HG03025 (cell line): Measurements from ENCODE around the gene ARID5B.

Experiments
- ATAC-seq: cut with Tn5 transposase; IDR thresholded peaks from one replicate; pipeline ENCODE4 v1.9.1; 2021; ENCODE audit warnings: mild to moderate bottlenecking, moderate library complexity; ENCODE audit not compliant: unreplicated experiment, low FRiP score

ARID5B gene

DNA sequence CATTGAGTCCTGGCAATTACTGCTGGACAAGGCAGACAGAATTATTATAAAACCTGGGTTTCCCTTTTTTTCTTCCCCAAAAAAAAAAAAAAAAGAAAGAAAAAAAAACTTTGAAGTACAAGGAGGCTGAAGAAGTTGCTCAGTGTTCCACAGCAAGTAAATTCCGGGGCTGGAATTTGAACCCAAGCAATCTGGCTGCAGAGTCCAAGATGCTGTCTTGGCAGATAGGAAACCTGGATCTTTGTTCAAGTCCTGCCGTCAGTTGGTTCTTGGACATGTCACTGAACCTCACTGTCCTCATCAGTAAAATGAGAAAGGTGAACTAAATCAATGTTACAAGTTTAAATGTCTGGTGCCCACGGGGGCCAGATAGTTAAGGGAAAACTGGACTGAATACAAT, 35.3 kb downstream of the ARID5B start:
- ATAC-seq, result no peak

DNA sequence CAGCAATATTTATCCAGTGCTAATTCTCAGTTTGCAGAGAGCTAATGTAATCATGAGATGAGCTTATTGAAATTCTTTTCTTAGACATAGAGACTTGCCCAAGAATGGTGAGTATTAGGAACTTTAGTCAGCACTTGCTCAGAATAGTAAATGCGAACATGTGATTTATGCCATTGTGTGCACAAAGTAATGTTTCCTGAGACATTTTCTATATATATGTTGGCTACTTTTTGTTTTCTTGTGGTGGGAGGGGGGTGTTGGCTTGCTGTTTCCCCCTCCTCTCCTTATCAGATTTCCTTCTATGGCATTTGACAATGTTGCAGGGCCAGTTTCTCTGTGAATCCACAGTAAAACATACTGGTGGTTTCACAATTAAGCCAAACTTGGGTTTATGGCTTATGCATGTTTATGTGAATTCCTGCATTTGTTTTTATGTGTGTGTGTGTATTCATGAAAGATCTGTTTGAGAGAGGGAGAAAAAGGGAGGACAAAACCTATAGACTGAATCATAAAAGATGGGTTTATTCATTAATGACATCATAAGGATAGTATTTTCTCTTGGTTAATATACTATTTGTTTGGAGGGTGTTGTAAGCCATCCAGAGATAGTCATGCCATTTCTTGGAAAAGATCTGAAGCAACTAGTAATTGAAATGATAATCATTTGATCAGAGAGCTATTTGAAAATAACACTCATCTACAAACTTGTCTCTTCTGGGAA, 36.3 kb downstream of the ARID5B start:
- ATAC-seq, result no peak

DNA sequence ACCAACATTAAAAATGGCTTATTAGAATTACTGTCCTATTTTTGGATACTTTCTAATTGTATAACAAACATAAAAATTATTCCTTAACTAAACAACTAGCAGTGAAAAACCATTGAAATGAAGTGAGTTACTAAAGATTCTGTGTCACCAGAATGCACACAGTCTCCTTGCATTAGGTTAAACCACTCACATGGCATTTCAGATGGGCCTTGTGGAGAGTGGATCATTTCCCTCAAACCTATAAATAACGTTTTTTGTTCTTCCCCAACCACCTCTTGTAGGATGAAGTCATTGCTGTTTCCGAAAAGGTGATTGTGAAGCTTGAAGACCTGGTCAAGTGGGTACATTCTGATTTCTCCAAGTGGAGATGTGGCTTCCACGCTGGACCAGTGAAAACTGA, 38.4 kb downstream of the ARID5B start:
- no peak for ATAC-seq

DNA sequence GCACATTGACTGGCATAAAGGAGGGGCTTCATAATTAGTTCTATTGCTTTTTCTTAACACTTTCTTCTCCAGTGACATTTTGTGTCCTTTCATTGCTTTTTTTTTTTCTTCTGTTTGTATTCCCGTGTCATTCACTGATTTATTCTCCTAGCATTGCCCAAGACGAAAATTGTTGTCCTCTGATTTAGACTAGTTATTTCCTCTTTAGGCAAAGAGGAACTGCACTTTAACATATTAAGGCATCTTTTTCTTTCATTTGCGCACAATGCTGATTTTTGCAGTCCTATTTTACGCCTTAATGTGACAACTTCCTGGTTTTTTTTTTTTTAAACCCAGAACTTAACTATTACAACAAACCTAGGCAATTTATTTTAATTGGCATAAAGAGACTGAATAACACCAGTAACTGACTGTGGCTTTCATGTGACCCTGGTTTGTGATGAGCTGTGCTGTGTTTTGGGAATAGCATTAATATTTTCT, 39.7 kb downstream of the ARID5B start:
- no peak for ATAC-seq

DNA sequence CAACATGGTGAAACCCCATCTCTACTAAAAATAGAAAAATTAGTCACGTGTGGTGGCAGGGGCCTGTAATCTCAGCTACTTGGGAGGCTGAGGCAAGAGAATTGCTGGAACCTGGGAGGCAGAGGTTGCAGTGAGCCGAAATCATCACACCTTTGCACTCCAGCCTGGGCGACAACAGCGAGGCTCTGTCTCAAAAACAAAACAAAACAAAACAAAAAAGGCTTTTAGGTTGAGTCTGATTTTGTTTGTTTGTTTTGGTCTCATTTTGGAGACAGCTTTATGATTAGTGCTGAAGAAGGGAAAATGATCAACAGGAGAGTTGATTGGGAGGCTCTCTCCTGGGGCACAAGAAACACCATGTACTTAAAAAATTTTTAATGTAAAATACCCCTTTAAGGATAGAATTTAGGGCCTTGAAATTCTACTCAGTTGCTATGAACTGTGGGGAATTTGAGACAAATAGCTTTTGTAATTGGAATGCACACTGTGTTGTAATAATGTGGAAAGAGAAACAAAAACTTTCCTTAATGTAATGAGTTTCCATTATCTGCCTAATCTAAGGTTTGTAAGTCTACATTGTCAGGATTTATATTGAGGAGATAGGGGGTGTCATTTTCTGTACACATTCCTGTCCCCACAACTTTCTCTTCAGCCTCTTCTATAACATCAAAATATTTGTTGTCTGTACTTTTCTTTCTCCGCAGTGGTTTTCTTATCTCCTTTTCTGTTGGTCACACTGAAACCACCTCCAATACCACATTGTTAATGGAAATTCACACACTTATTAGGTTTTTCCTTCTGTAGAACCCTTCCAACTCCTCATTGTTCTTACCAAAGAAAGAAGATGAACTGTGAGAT, 41.3 kb downstream of the ARID5B start:
- no peak for ATAC-seq

DNA sequence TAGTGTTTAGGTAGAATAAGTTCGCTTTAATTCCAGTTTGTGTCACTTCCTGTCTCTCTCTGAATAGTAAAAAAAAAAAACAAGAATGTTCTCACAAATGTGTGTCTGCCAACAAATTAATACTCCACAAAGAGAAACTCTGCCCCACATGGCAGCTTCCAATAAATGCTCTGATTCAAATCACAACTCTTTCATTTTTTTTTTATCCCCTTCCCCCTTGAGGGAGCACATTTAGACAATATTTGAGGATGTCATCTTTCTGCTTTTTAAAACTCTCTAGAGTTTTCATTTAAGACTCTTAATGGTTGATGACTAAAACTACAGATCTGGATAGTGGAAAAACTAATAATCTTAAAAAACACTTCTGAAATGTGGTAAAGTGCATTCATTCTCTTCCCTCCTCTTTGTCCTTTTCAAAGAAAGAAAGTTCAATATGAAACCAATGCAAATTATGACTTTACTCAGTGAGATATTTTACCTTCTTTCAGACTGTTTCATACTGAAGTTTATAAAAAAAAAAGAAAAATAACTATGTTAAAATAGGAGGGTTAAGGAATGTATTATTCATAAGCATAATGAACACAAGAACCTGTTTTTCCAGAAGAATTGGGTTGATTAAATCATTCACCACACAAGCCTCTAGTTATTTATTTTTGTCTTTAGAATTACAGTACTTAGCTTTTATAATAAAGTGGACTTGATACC, 42.3 kb downstream of the ARID5B start:
- no peak for ATAC-seq

DNA sequence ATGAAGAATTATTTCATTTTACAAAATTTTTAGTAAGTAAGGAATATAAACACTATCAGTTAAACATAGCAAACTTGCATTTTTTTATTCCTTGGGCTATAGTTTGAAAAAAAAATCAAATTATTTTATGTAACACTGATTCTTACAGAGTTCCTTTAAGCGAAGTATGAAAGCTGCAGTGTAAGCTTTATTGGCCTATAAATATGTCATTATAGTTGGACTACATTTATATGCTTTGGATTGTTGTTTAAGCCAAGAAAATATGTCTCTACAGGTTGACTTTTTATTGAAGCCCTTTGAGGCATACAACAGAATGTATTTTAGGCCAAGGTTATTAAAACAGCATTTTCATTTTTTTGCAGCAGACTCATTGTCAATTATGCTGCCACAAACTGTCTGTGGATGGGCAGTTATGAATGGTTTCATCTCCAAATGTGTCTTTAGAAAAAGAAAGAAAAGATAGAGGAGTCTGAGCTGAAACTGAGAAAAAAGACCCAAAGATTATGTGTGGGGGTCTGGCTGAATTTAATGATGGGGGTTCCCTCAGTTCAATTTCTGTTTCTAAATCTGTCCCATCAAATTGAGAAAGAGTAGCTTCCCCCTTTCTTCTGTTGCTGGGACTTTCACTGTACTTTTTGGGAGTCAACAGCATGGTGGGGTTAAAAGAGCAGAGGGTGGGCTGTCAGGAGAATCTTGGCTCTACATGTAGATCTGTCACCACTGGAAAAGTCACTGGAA, 43.1 kb downstream of the ARID5B start:
- no peak for ATAC-seq

DNA sequence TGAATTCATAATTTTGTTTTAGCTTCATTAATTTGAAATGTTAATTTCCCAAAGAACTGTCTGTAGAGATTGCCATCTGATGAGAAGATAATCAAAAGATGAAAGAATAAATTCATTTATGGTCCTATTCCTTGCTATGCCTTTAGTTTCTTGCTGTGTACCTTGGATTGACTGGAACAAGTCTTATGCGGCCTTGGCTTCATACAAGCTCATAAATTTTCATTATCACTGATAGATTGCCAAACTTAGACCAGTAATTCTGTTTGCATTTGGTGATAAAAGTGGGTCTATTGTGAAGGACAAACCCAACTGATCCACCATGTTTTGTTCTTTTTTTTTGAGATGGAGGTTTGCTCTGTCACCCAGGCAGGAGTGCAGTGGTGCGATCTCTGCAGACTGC, 48.2 kb downstream of the ARID5B start:
- ATAC-seq, result no peak

DNA sequence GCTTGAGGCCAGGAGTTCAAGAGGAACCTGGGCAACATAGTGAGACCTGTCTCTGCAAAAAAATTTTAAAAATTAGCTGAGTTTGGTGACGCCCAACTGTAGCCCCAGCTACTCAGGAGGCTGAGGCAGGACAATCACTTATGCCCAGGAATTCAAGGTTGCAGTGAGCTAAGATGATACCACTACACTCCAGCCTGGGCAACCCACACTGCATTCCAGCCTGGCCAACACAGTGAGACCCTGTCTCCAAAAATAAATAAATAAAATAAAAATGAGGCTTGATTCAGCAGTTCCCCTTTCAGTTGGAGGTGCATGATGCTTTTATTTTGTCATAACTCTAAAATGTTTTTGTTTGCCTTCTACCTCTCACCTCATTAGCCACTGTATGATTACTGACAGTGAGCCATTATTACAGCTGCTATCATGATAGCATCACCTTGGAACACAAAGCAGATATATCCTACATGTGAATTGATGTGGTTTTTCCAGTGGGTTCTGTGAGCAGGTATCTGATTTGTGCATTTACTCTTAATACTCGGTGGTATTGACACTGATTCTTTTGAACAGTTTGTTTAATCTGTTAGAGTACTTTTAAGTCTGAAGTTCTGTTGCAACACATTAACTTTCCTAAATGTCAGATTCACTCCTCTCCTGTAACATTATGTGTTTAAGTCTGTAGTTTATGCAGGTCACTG, 49.1 kb downstream of the ARID5B start:
- no peak for ATAC-seq

DNA sequence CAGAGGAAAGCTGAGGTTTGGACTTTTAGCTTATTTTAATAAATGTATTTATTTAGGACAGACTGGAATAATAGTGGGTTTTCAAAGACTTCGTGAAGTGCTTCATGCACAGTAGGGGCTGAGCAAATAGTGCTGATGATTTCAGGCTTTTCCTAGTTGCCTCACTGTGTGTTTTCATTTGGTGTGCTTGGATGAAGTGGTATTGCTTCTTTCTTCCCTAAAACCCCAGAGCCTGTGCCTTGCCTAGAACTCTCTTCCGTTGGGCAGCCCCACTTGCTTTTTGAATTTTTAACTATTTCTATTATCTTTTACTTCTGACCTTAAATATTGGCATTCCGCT, 49.6 kb downstream of the ARID5B start:
- ATAC-seq, result no peak

DNA sequence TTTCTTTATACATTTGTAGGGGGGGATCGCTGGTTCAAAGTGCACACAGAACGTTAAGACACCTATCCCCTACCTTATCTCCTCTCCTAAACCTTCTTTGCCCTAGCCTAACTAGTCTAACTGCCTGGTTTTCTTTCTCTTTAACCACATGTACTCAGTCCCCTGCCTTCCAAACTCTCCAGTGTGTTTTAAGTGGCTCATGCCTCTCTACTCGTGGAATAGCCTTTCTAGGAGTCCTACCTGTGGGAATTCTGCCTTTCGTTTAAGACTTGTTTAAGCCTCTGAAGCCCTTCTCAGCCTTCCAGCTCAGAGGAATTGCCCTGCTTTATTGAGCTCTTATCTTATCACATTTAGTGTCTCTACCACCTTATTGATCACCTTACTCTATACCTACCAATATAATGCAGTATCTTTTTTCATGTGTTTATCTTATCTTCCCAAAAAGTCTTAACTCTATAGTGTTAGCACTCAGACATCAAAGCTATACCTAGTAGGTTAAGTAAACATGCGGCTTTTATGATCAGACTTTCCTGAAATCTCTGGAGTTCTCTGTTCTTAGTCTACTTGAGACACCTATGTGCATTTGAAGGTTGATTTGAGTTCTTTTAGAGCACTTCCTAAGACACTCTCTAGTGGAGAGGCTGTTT, 50.7 kb downstream of the ARID5B start:
- ATAC-seq, result no peak

DNA sequence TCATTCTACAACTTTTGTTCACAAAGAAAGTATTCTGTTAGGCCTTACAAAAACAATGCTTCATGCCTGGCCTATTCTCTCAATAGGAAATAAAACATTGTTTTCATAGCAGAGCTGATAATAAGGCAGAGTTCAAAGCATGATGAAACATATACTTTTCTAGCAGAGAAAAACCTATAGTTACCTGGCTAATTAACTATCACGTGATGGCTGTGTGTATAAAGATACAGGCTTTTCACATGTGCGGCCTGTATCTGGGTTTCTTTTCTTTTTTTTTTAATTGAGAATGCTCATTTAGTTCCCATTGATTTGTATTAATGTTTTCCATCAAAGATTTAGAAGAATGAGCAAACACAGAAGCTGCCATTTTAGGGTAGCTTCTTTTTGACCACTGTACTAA, 51.7 kb downstream of the ARID5B start:
- no peak for ATAC-seq

DNA sequence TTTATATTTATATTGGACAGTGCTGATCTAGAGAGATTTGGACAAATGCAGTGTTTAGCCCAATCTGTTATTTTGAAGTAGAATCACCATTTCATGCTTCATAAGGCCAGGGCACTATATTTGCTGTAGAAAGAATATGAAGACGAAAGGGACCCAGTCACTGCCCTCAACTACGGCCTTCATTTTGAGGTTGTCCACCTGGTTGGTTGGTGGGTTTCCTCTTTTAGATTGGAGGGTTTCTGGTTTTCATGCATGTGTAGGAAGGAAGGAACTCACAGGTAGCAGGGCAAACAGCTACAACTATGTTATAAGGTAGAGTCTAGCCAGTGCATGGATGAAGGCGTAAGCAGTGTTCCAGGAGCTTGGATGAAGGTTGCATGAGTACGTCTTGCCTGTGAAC, 56.3 kb downstream of the ARID5B start:
- no peak for ATAC-seq

DNA sequence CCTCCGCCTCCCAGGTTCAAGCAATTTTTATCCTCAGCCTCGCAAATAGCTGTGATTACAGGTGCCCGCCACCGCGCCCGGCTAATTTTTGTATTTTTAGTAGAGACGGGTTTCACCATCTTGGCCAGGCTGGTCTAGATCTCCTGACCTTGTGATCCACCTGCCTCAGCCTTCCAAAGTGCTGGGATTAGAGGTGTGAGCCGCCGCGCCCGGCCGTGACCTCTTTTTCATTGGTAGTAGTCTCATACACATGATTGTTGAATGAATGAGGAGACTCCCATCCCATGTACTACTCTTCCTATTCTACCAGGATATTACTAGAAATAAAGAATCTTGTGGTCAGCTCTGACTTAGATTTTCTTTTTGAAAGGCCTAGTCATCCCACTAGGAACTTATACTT, 56.8 kb downstream of the ARID5B start:
- ATAC-seq, result no peak

DNA sequence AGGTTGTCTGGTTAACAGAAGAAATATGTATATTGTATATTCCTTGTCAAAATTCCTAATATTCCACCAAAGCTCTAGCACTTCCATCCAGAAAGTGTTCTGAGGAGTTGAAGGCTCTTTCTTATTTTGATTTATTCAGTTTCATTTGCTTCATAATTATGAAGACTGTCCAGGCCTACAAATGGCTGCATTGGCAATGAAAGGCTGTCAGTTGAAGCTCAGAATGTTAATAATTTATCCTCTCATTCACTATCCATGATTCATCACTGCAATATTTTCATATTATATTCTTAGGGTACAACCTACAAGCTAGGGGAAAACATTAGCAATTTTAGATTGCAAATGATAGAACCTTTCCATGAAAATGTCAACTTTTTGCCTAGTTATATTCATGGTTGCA, 57.3 kb downstream of the ARID5B start:
- no peak for ATAC-seq

DNA sequence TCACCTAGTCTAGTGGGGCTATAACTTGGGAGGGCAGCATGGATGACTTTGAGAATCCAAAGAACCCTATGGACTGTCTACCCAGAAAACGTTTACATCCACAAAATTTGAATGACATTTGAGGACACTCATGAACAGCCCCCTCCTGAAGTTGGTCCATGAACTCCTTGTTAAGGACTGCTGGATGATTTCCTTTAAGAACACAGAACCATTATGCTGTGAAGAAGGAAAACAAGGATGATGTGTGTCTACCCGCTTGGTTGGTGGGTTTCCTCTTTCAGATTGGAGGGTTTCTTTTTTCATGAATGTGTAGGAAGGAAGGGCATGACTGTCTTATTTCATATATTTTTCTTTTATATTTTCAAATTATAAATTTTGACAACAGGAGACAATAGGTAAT, 58.3 kb downstream of the ARID5B start:
- no peak for ATAC-seq

DNA sequence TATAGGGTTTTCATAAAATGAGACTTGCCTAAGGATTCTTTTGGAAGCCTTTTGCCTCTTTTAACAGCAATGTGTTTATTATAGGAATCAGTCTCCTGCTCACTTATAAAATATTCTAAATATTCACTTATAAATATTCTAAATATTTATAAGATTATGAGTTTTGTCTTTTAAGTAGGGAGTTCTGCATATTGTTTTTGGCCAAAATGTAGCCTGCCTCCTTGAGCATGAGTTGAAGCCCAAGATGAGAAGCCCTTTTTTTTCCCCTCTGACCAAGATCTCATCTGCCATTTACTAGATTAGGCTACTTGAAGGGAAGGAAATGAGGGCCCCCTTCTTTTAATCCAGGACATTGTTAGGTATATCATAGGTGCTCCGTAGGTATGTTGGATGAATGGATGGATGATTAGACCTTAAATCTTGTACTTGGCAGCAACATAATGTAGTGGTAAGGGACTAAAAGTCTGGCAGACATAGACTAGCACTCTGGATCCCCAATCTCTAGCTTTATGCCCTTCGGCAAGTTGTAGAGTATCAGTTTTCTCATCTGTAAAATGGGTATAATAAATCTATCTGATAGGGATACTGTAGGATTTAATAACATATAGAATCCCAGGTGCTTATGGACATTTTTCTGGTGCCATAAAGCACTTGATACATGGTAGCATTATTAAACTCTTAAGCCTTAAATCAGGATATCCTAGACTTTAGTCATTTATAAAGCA, 59.1 kb downstream of the ARID5B start:
- no peak for ATAC-seq

DNA sequence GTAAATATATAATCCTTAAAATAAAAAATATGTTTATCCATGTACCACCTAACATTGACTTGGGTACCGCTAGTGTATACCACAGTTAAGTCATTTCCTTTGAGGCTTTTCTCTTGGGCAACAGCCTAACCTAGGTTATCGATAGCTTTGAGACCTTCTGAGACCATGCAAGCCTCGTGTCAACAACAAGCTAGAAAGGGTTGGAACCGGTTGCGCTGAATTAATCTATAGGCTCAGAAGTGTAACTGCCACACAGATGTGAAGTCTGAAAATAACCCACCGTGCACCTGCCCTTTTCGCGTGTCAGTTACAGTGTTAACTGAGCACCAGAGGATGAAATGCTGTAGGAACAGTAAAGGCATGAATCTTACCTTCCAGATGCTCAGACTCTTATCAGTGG, 59.8 kb downstream of the ARID5B start:
- ATAC-seq, result peak; percentile 81

DNA sequence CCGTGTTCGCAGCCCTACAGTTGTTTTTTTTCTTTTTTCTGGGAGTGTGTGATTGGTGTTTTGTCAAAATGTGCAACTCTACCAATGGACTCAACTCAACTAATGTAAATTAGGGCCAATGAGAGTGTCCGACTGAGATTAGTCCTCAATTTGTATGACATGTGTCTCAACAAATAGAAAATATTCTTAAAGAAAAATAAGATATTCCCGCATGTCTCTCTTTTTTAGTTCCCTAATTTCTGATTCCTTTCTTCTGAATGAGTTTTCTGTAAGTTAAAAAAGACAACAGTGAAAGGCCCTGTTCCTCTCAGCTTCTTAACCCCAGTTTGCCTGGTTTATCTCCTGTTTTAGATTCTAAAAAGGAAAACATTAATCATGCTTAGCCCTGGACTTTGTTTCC, 61.5 kb downstream of the ARID5B start:
- no peak for ATAC-seq
